HepG2 (cell line): ENCODE data around the gene CXADR. TPM values are rescaled to one million over a fixed set of nuclear protein-coding genes. Genes with fewer than 3 reads are reported as not detected.

Experiments used
- EZH2 ChIP-seq: conservative IDR thresholded peaks from 2 replicates; pipeline ENCODE4 v1.6.1; 2012; ENCODE audit warnings: mild to moderate bottlenecking, low read depth, low read length, moderate library complexity
- FOXO4 ChIP-seq: sonication (generic); formaldehyde crosslinking; conservative IDR thresholded peaks from 2 replicates; pipeline ENCODE4 v1.8.1; 2023; ENCODE audit warnings: missing genetic modification reagents
- GLI4 ChIP-seq: sonication (generic); formaldehyde crosslinking; IDR thresholded peaks from 2 replicates; pipeline ENCODE4 v1.5.1; 2020; ENCODE audit warnings: missing genetic modification reagents, mild to moderate bottlenecking, moderate library complexity, borderline replicate concordance
- HNRNPUL1 ChIP-seq: fragments of 200-400 bp; formaldehyde crosslinking; IDR thresholded peaks from 2 replicates; pipeline ENCODE4 v1.6.1; 2017; ENCODE audit warnings: low read depth, mild to moderate bottlenecking, low read length, moderate library complexity
- MLLT10 ChIP-seq: sonication (generic); formaldehyde crosslinking; IDR thresholded peaks from 2 replicates; pipeline ENCODE4 v1.4.0; 2020; ENCODE audit warnings: missing genetic modification reagents
- MZF1 ChIP-seq: sonication (generic); formaldehyde crosslinking; IDR thresholded peaks from 2 replicates; pipeline ENCODE4 v1.8.1; 2023; ENCODE audit warnings: mild to moderate bottlenecking, missing genetic modification reagents, borderline replicate concordance
- REXO4 ChIP-seq: sonication (generic); formaldehyde crosslinking; IDR thresholded peaks from 2 replicates; pipeline ENCODE4 v1.8.0; 2022; ENCODE audit warnings: missing genetic modification reagents, mild to moderate bottlenecking, borderline replicate concordance
- RFX3 ChIP-seq: IDR thresholded peaks from 2 replicates; pipeline ENCODE4 v1.6.1; 2016; ENCODE audit warnings: missing biosample characterization, missing genetic modification reagents
- SMAD1 ChIP-seq: sonication (generic); formaldehyde crosslinking; IDR thresholded peaks from 2 replicates; pipeline ENCODE4 v1.4.0; 2020; ENCODE audit warnings: missing genetic modification reagents, low read depth, mild to moderate bottlenecking, borderline replicate concordance
- TCF7 ChIP-seq: sonication (generic); IDR thresholded peaks from 2 replicates; pipeline ENCODE4 v1.6.1; 2016; ENCODE audit warnings: antibody characterized with exemption, low read depth
- TFDP2 ChIP-seq: sonication (generic); formaldehyde crosslinking; IDR thresholded peaks from 2 replicates; pipeline ENCODE4 v1.4.0; 2020; ENCODE audit warnings: missing genetic modification reagents
- TP53 ChIP-seq: sonication (generic); formaldehyde crosslinking; conservative IDR thresholded peaks from 2 replicates; pipeline ENCODE4 v1.4.0; 2020; ENCODE audit warnings: missing genetic modification reagents
- ZC3H4 ChIP-seq: sonication (generic); formaldehyde crosslinking; IDR thresholded peaks from 2 replicates; pipeline ENCODE4 v1.4.0; 2020; ENCODE audit warnings: missing genetic modification reagents, borderline replicate concordance
- ZNF274 ChIP-seq: sonication (generic); formaldehyde crosslinking; IDR thresholded peaks from 2 replicates; pipeline ENCODE4 v1.5.1; 2020; ENCODE audit warnings: mild to moderate bottlenecking, missing genetic modification reagents
- ZNF556 ChIP-seq: sonication (generic); formaldehyde crosslinking; IDR thresholded peaks from 2 replicates; pipeline ENCODE4 v1.4.0; 2020; ENCODE audit warnings: mild to moderate bottlenecking, missing genetic modification reagents, borderline replicate concordance
- ZNF558 ChIP-seq: sonication (generic); formaldehyde crosslinking; IDR thresholded peaks from 2 replicates; pipeline ENCODE4 v1.9.0; 2022; ENCODE audit warnings: mild to moderate bottlenecking, missing genetic modification reagents, borderline replicate concordance
- ZNF713 ChIP-seq: sonication (generic); formaldehyde crosslinking; IDR thresholded peaks from 2 replicates; pipeline ENCODE4 v1.4.0; 2020; ENCODE audit warnings: mild to moderate bottlenecking, missing genetic modification reagents
- ZNF816 ChIP-seq: sonication (generic); formaldehyde crosslinking; IDR thresholded peaks from 2 replicates; pipeline ENCODE4 v1.8.0; 2022; ENCODE audit warnings: missing genetic modification reagents, mild to moderate bottlenecking, borderline replicate concordance
- ZSCAN30 ChIP-seq: sonication (generic); formaldehyde crosslinking; IDR thresholded peaks from 2 replicates; pipeline ENCODE4 v1.5.0; 2020; ENCODE audit warnings: mild to moderate bottlenecking, missing genetic modification reagents
- polyA plus RNA-seq, 8 experiments: library from polyadenylated mRNA; depleted of rRNA in 3 of 8; stranded (reverse) in 7 of 8; unstranded in 1 of 8; fragments of >200 nt; fragmentation: Illumina TruSeq in 4 of 8; extraction: Trizol in 4 of 8; gene quantifications; 2 replicates each; pipeline versions ENCODE4 v1.2.1 to v1.2.3, GENCODE V29; 2011 to 2016; ENCODE audit warnings: low read depth in 4 of 8, missing spikeins in 1 of 8, mixed read lengths in 1 of 8; ENCODE audit not compliant: insufficient read depth in 1 of 8
- total RNA-seq, 5 experiments: library from RNA; depleted of rRNA; stranded (reverse); fragments of >200 nt; fragmentation: Illumina TruSeq; extraction: Trizol; gene quantifications; 2 replicates each; pipeline ENCODE4 v1.2.3, GENCODE V29; 2016; ENCODE audit warnings: low read depth in 1 of 5

CXADR gene
- total and polyA plus RNA-seq, 2 of the 13 experiments (the other 11 are each of a cell fraction or from before 2014, with no cell fraction given): 86.8 to 110 TPM

- no peak for TF ChIP-seq HNRNPUL1
- no peak for TF ChIP-seq ZNF558 (CRISPR knock-in tag)
- TF ChIP-seq REXO4 (CRISPR knock-in tag): no peak
- TF ChIP-seq ZNF556 (CRISPR knock-in tag): no peak
- no peak for TF ChIP-seq SMAD1 (CRISPR knock-in tag)
- no peak for TF ChIP-seq FOXO4 (CRISPR knock-in tag)
- no peak for TF ChIP-seq ZNF713 (CRISPR knock-in tag)
- TF ChIP-seq ZC3H4 (CRISPR knock-in tag): no peak
- TF ChIP-seq TFDP2 (CRISPR knock-in tag): 0 out of 2 replicates have a peak, but pooled peaks have one; percentile 33
- TF ChIP-seq MZF1 (CRISPR knock-in tag): no peak
- no peak for TF ChIP-seq GLI4 (CRISPR knock-in tag)
- no peak for TF ChIP-seq ZNF274 (CRISPR knock-in tag)
- TF ChIP-seq TP53 (CRISPR knock-in tag): no peak
- TF ChIP-seq MLLT10: no peak
- TF ChIP-seq ZNF816 (CRISPR knock-in tag): no peak
- TF ChIP-seq TCF7: peak; percentile 62
- no peak for TF ChIP-seq ZSCAN30 (CRISPR knock-in tag)
- TF ChIP-seq RFX3 (CRISPR knock-in tag): no peak
- no peak for TF ChIP-seq EZH2
- TF ChIP-seq, all 625 proteins: peak for 188
Measured at GRCh38 chr21:17472592-17473271, 40.1 kb upstream of the CXADR start (continued).
